ENCODE data around the gene ACP4. TPM values are rescaled to one million over a fixed set of nuclear protein-coding genes. Genes with fewer than 3 reads are reported as not detected.
"Not testable (repeated sequence)": the region's sequence is repeated elsewhere in the genome, so short reads cannot be mapped to it uniquely, and the experiment has no call there.

ACP4 gene, protein sequence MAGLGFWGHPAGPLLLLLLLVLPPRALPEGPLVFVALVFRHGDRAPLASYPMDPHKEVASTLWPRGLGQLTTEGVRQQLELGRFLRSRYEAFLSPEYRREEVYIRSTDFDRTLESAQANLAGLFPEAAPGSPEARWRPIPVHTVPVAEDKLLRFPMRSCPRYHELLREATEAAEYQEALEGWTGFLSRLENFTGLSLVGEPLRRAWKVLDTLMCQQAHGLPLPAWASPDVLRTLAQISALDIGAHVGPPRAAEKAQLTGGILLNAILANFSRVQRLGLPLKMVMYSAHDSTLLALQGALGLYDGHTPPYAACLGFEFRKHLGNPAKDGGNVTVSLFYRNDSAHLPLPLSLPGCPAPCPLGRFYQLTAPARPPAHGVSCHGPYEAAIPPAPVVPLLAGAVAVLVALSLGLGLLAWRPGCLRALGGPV
- total RNA-seq: not detected

DNA sequence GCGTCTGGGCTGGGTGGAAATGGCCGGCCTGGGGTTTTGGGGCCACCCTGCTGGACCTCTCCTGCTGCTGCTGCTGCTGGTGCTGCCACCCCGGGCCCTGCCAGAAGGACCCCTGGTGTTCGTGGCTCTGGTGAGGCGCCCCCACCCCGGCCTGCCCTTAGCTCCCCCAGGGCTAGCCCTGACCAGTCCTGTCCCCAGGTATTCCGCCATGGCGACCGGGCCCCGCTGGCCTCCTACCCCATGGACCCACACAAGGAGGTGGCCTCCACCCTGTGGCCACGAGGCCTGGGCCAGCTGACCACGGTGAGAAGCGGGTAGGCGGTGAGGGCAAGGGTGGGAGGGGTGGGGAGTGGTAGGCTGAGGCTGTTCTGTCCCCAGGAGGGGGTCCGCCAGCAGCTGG is at the start of gene ACP4:
Gene ACP4 (plus strand): TSS at position 20 of the 400 bp plus-strand sequence. CDS start 0 bp downstream, at position 20.
- Histone ChIP-seq H3K27ac (no peak within 1 kb of the TSS), H3K36me3 (no peaks in the 10 kb centered on the region), H3K27me3 (no peaks in the 10 kb centered on the region), H3K9me3 (no peaks in the 10 kb centered on the region), H3K4me1 (no peaks in the 10 kb centered on the region), H3K4me3 (no peak within 1 kb of the TSS), H3K9ac (ENCODE audit: low read depth in 2 of 2, low read length in 2 of 2) (no peak within 1 kb of the TSS)
- TF ChIP-seq, protein P1, sequence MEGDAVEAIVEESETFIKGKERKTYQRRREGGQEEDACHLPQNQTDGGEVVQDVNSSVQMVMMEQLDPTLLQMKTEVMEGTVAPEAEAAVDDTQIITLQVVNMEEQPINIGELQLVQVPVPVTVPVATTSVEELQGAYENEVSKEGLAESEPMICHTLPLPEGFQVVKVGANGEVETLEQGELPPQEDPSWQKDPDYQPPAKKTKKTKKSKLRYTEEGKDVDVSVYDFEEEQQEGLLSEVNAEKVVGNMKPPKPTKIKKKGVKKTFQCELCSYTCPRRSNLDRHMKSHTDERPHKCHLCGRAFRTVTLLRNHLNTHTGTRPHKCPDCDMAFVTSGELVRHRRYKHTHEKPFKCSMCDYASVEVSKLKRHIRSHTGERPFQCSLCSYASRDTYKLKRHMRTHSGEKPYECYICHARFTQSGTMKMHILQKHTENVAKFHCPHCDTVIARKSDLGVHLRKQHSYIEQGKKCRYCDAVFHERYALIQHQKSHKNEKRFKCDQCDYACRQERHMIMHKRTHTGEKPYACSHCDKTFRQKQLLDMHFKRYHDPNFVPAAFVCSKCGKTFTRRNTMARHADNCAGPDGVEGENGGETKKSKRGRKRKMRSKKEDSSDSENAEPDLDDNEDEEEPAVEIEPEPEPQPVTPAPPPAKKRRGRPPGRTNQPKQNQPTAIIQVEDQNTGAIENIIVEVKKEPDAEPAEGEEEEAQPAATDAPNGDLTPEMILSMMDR (IDR thresholded peaks at IDR 0.05): no peak
- intact Hi-C loops (cut with DNase I): no loop called here
- no peak for DNase-seq

DNA sequence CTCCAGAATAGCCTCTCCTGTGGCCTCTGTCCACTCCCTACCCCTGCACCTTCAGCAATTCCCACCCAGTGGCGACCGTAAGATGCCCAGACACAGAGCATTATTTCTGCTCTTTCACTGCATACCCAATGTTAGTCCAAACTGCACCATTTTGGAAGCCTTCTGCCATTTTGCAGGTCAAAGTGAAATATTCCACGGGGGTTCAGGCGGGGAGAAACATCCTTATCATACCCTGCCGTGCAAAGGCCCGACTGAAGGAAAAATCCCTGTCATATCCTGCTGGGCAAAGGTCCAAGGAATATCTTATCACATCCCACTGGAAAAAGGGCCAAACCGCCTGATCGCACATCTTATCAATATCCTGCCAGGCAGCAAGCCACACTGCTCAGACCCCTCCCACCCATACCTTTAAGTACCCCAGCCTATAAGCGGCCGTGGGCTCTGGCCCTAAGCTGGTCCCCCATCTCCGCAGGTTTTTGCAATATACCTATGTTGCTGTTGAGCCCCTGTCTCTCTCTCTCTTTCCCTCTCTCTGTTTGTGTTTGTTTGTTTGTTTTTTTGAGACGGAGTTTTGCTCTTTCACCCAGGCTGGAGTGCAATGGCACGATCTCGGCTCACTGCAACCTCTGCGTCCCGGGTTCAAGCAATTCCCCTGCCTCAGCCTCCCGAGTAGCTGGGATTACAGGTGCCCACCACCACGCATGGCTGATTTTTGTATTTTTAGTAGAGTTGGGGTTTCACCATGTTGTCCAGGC is 48.9 kb upstream of the ACP4 start:
- H3K9ac ChIP-seq (ENCODE audit: low read depth in 2 of 2, low read length in 2 of 2): no peak overlapping the region
- H3K4me3 ChIP-seq: no peak overlapping the region
- H3K27ac ChIP-seq: no peak overlapping the region
- intact Hi-C loops (cut with DNase I): no loop called here
- no peaks in the 10 kb centered on the region for H3K36me3 ChIP-seq
- H3K4me1 ChIP-seq: no peaks in the 10 kb centered on the region
- no peaks in the 10 kb centered on the region for H3K9me3 ChIP-seq
- H3K27me3 ChIP-seq: no peaks in the 10 kb centered on the region
- TF ChIP-seq, protein P1 (IDR thresholded peaks at IDR 0.05): no peak
- DNase-seq: no peak

DNA sequence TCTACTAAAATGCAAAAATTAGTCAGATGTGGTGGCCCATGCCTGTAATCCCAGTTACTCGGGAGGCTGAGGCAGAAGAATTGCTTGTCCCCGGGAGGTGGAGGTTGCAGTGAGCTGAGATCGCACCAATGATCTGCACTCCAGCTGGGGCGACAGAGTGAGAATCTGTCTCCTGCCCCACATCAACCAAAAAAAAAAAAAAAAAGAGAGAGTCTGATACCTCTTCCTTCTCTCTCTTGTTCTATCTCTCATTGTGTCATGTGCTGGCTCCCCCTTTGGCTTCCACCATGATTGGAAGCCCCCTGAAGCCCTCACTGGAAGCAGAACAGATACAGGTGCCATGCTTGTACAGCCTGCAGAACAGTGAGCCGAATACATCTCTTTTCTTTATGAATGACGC is 46.7 kb upstream of the ACP4 start:
- H3K36me3 ChIP-seq: no peaks in the 10 kb centered on the region
- no peak overlapping the region for H3K9ac ChIP-seq (ENCODE audit: low read depth in 2 of 2, low read length in 2 of 2)
- TF ChIP-seq, protein P1 (IDR thresholded peaks at IDR 0.05): no peak
- no peaks in the 10 kb centered on the region for H3K9me3 ChIP-seq
- intact Hi-C loops (cut with DNase I): no loop called here
- H3K27ac ChIP-seq: no peak overlapping the region
- DNase-seq: no peak
- no peaks in the 10 kb centered on the region for H3K4me1 ChIP-seq
- H3K4me3 ChIP-seq: no peak overlapping the region
- no peaks in the 10 kb centered on the region for H3K27me3 ChIP-seq

DNA sequence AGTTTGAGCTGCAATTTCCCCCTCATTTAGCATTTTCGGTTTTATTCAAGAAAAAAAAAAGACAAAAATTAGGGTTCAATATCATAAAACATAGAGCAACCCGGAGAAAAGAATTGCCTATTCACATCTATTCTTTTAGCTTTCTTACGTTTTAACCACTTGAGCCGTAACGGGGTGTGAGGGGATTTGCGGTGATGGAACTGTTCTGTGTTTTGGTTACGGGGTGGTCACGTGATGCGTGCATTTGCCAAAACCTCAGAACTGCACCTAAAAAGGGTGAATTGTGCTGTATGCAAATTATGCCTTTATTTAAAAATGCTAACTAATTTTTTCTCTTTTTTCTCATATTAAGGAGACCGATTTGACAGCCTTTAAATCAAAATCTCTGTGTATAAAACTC is 45.0 kb upstream of the ACP4 start:
- H3K36me3 ChIP-seq: no peaks in the 10 kb centered on the region
- H3K9ac ChIP-seq (ENCODE audit: low read depth in 2 of 2, low read length in 2 of 2): no peak overlapping the region
- H3K4me1 ChIP-seq: no peaks in the 10 kb centered on the region
- no peaks in the 10 kb centered on the region for H3K9me3 ChIP-seq
- H3K27ac ChIP-seq: no peak overlapping the region
- no peak overlapping the region for H3K4me3 ChIP-seq
- no peaks in the 10 kb centered on the region for H3K27me3 ChIP-seq
- no peak for DNase-seq
- TF ChIP-seq, protein P1 (IDR thresholded peaks at IDR 0.05): no peak
- intact Hi-C loops (cut with DNase I): no loop called here

DNA sequence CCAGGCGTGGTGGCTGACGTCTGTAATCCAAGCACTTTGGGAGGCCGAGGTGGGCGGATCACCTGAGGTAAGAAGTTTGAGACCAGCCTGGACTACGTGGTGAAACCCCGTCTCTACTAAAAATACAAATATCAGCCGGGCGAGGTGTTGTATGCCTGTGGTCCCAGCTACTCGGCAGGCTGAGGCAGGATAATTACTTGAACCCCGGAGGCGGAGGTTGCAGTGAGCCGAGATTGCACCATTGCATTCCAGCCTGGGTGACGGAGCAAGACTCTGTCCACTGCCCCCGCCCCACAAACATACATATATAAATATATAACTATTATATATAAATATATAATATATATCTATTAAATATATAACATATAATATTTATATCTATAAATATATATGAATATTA is 43.1 kb upstream of the ACP4 start:
- intact Hi-C loops (cut with DNase I); H3K4me1 ChIP-seq; H3K27me3 ChIP-seq; H3K9me3 ChIP-seq; H3K36me3 ChIP-seq; DNase-seq; H3K4me3 ChIP-seq; H3K27ac ChIP-seq; H3K9ac ChIP-seq (ENCODE audit: low read depth in 2 of 2, low read length in 2 of 2): not testable (repeated sequence)

DNA sequence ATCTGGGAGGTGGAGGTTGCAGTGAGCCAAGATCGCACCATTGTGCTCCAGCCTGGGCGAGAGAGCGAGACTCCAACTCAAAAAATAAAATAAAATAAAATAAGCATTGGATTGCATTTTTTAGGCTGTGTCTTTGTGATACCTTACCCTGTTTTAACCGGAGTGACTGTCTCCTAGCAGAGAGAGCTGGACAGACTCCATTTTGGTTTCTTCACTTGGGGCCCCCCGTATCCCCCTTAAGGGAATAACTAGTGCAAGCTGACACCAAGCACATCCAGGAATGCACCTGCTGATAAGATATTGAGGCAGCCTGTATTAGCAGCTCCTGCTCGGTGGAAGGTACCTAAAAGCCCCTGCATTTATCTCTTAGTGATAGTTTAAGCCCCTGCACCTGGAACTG is 40.7 kb upstream of the ACP4 start:
- Histone ChIP-seq H3K27ac (no peak overlapping the region), H3K9ac (ENCODE audit: low read depth in 2 of 2, low read length in 2 of 2) (no peak overlapping the region), H3K27me3 (no peaks in the 10 kb centered on the region), H3K4me1 (no peaks in the 10 kb centered on the region), H3K4me3 (no peak overlapping the region), H3K36me3 (no peaks in the 10 kb centered on the region), H3K9me3 (no peaks in the 10 kb centered on the region)
- TF ChIP-seq, protein P1 (IDR thresholded peaks at IDR 0.05): no peak
- no peak for DNase-seq
- intact Hi-C loops (cut with DNase I): no loop called here
